Stomach (tissue), 4 donors: ENCODE results near the gene MMUT.
"Not testable (repeated sequence)": the region's sequence is repeated elsewhere in the genome, so short reads cannot be mapped to it uniquely, and the experiment has no call there.

ENCODE experiments used
- CTCF ChIP-seq, 7 experiments: fragments of 450-650 bp in 4 of 7; fragments of 200-600 bp in 3 of 7; sonication (generic) in 3 of 7; IDR thresholded peaks; one replicate each; pipeline ENCODE4 v1.5.1; 2016 to 2019; ENCODE audit warnings: antibody characterized with exemption in 7 of 7, control low read depth in 2 of 7, mild to moderate bottlenecking in 1 of 7
- EP300 ChIP-seq: sonication (generic); formaldehyde crosslinking; IDR thresholded peaks from one replicate; pipeline ENCODE4 v1.6.1; 2017; ENCODE audit warnings: antibody characterized with exemption
- POLR2A ChIP-seq, 4 donors: fragments of 450-650 bp; IDR thresholded peaks; one replicate each; pipeline ENCODE4 v1.6.1; 2016; ENCODE audit warnings: antibody characterized with exemption in 4 of 4, control low read depth in 2 of 4, mild to moderate bottlenecking in 1 of 4, moderate library complexity in 1 of 4
- POLR2AphosphoS5 ChIP-seq, 3 donors: sonication (generic); formaldehyde crosslinking; IDR thresholded peaks; one replicate each; pipeline ENCODE4 v1.6.1; 2016; ENCODE audit warnings: antibody characterized with exemption in 3 of 3

- TF ChIP-seq CTCF (IDR thresholded peaks at IDR 0.05); POLR2A (IDR thresholded peaks at IDR 0.05); POLR2AphosphoS5 (IDR thresholded peaks at IDR 0.05); EP300: not testable (repeated sequence)
Measured at GRCh38 chr6:49483380-49483779, 20.3 kb upstream of the MMUT start.
